Ovary (tissue), 9 donors: ENCODE data around the gene KRTAP10-12. TPM values are rescaled to one million over a fixed set of nuclear protein-coding genes. Genes with fewer than 3 reads are reported as not detected.

Source experiments
- DNase-seq, 5 donors: peaks; one replicate each; pipeline ENCODE4 v3.0.0-alpha.2; 2019 to 2020
- H3K27ac ChIP-seq, 2 donors: fragments of 200-600 bp; one replicate each; pipeline versions ENCODE4 v1.5.1 to v1.8.0; 2019 to 2022
- H3K27me3 ChIP-seq: fragments of 200-600 bp; one replicate; pipeline ENCODE4 v1.8.0; 2022
- H3K36me3 ChIP-seq: fragments of 200-600 bp; sonication (generic); one replicate; pipeline ENCODE4 v1.5.1; 2019
- H3K4me1 ChIP-seq: one replicate; pipeline ENCODE4 v1.8.1; 2013; ENCODE audit warnings: mild to moderate bottlenecking, moderate library complexity; ENCODE audit not compliant: insufficient read depth
- H3K4me3 ChIP-seq: fragments of 200-600 bp; sonication (generic); one replicate; pipeline ENCODE4 v1.5.1; 2017
- H3K9me3 ChIP-seq, 2 donors: fragments of 200-600 bp in 1 of 2; sonication (generic) in 1 of 2; one replicate each; pipeline versions ENCODE4 v1.5.1 to v1.8.1; 2013 to 2019; ENCODE audit warnings: mild to moderate bottlenecking in 1 of 2, moderate library complexity in 1 of 2
- CTCF ChIP-seq, 3 donors: fragments of 450-650 bp in 2 of 3; fragments of 200-600 bp in 1 of 3; IDR thresholded peaks; one replicate each; pipeline versions ENCODE4 v1.5.1 to v1.8.0; 2016 to 2022; ENCODE audit warnings: antibody characterized with exemption in 3 of 3, mild to moderate bottlenecking in 1 of 3
- EP300 ChIP-seq: sonication (generic); formaldehyde crosslinking; IDR thresholded peaks from one replicate; pipeline ENCODE4 v1.6.1; 2017; ENCODE audit warnings: antibody characterized with exemption
- POLR2A ChIP-seq: fragments of 450-650 bp; IDR thresholded peaks from one replicate; pipeline ENCODE4 v1.6.1; 2017; ENCODE audit warnings: antibody characterized with exemption, mild to moderate bottlenecking, moderate library complexity
- WGBS, 3 donors: extraction: QIAGEN DNeasy Blood & Tissue Kit in 1 of 3; methylation state at CpG; one replicate each; pipeline versions ENCODE4 v1.1.5 to v1.1.7; 2013 to 2017; 5-methylcytosine and 5-hydroxymethylcytosine counted together
- intact Hi-C, 4 donors: fragments of 100-400 bp; cut with DNase I; formaldehyde crosslinking; loops; one replicate each; pipeline versions ENCODE4 v1.11.0 to v1.15.1; 2022 to 2023
- polyA plus RNA-seq, 2 donors: library from polyadenylated mRNA; stranded (reverse); fragments of 200-250 nt in 1 of 2; fragments of 350-450 nt in 1 of 2; fragmentation: Illumina TruSeq in 1 of 2; extraction: RNeasy Lipid Tissue Mini Kit (QIAGEN cat#74804) in 1 of 2; gene quantifications; one replicate each; pipeline ENCODE4 v1.2.3, GENCODE V29; 2013 to 2014
- total RNA-seq, 7 donors: library from RNA; depleted of rRNA in 2 of 7; stranded (reverse); fragments of >200 nt in 2 of 7; fragmentation: NEBNext Ultra II Directional in 3 of 7; extraction: Animal tissue kit (Norgen Biotek cat#: 25700) in 3 of 7; gene quantifications; one replicate each; pipeline versions ENCODE4 v1.1.0 to v1.2.4, GENCODE V29; 2016 to 2023
- donor health status: DM: no; HTN: no; CAD: no; lungs with moderate emphysema.
- donor health status: DM: no; HTN: no; CAD: no.
- donor health status: Bipolar disorder and iron deficiency.
- donor health status: DM: yes; HTN: yes; CAD: no.
- donor health status: DM: no; HTN: no; CAD: no.
- donor health status: DM: yes; HTN: yes; CAD: no.

Gene KRTAP10-12
- total and polyA plus RNA-seq, 9 donors = not detected

DNA sequence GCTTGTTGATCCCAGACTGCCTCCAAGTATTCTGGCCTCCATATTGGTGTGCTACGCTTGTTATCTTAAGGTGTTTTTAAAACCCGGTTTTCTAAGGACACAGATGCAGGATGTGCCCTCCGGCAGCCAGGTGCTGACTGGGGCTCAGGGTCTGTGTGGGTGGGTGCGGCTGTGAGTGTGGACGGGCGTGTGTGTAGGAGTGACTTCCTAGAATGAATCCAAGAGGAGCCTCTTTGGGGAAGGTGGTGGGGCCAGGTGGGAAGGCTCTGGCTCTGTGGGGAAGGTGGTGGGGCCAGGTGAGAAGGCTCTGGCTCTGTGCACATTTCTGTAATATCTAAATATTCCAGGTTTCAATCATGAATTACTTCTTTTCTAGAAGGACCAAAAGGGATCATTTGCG is 27.2 kb downstream of the KRTAP10-12 start:
- Histone ChIP-seq H3K27ac (no peak overlapping the region), H3K4me3 (no peak overlapping the region), H3K4me1 (no peaks in the 10 kb centered on the region), H3K36me3 (no peaks in the 10 kb centered on the region), H3K27me3 (no peaks in the 10 kb centered on the region), H3K9me3 (no peaks in the 10 kb centered on the region)
- TF ChIP-seq POLR2A (no peak), EP300 (no peak), CTCF (IDR thresholded peaks at IDR 0.05) (no peak)
- WGBS, 3 donors = 59 to 74% (median 74%) methylated on average over 7 of the region's 7 CpGs
- intact Hi-C loops = loop anchor here in 1 of 4 donors (10.0 kb wide), 1 partner anchor 199 kb away; no protein-coding TSS in a partner anchor
- no peak for DNase-seq

DNA sequence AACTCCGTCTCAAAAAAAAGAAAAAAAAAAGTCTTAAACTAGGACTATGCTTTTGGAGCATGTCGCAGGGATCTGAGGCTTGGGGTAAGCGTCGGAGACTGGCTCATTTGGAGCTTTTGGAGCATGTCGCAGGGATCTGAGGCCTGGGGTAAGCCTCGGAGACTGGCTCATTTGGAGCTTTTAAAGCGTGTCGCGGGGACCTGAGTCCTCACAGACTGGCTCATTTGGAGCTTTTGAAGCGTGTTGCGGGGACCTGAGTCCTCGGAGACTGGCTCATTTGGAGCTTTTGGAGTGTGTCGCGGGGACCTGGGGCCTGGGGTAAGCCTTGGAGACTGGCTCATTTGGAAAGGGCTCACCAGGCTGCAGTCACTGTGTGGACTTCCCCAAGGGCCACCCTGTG is 28.0 kb downstream of the KRTAP10-12 start:
- Histone ChIP-seq H3K27ac (no peak overlapping the region), H3K4me1 (no peaks in the 10 kb centered on the region), H3K27me3 (no peaks in the 10 kb centered on the region), H3K36me3 (no peaks in the 10 kb centered on the region), H3K4me3 (no peak overlapping the region), H3K9me3 (no peaks in the 10 kb centered on the region)
- no peak for DNase-seq
- intact Hi-C loops = loop anchor here in 1 of 4 donors (10.0 kb wide), 1 partner anchor 200 kb away; no protein-coding TSS in a partner anchor
- TF ChIP-seq CTCF (IDR thresholded peaks at IDR 0.05) (no peak), POLR2A (no peak), EP300 (no peak)
- 87 to 91% (median 87%) methylated on average over 14 of the region's 14 CpGs for WGBS, 3 donors

DNA sequence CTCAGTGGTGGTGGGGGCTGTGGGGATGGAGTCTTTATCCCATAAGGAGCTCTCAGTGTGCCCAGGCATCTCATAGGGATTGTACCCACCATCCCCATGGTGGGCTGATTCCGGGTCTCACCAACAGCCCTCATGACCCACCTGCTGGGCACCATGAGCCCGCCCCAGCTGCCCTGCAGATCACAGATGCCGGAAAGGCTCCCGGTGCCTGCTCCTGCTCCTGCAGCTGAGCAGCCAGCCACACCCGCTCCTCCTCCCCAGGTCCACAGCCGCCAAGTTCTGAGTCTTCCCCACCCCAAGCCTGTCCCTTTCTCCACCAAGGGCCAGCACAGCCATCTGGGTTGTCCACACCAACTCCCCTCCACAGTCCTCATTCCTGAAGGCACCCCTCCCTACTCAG is 29.9 kb downstream of the KRTAP10-12 start:
- no peaks in the 10 kb centered on the region for H3K4me1 ChIP-seq
- no peaks in the 10 kb centered on the region for H3K27me3 ChIP-seq
- WGBS, 3 donors = 71 to 85% (median 79%) methylated on average over 6 of the region's 6 CpGs
- intact Hi-C loops = loop anchor here in 1 of 4 donors (10.0 kb wide), 1 partner anchor 202 kb away; no protein-coding TSS in a partner anchor
- no peaks in the 10 kb centered on the region for H3K9me3 ChIP-seq
- DNase-seq = no peak
- H3K27ac ChIP-seq = no peak overlapping the region
- TF ChIP-seq EP300 = no peak
- no peak for TF ChIP-seq POLR2A
- no peak for TF ChIP-seq CTCF (IDR thresholded peaks at IDR 0.05)
- no peak overlapping the region for H3K4me3 ChIP-seq
- H3K36me3 ChIP-seq = no peaks in the 10 kb centered on the region

GRCh38 chr21:44727321-44727720 is 30.3 kb downstream of the KRTAP10-12 start:
- no peak for DNase-seq
- H3K27me3 ChIP-seq = no peaks in the 10 kb centered on the region
- WGBS, 3 donors = 91 to 93% (median 92%) methylated on average over 8 of the region's 8 CpGs
- no peak overlapping the region for H3K4me3 ChIP-seq
- TF ChIP-seq EP300 = no peak
- no peak for TF ChIP-seq CTCF (IDR thresholded peaks at IDR 0.05)
- TF ChIP-seq POLR2A = no peak
- intact Hi-C loops = loop anchor here in 1 of 4 donors (10.0 kb wide), 1 partner anchor 203 kb away; no protein-coding TSS in a partner anchor
- no peaks in the 10 kb centered on the region for H3K36me3 ChIP-seq
- H3K27ac ChIP-seq = no peak overlapping the region
- no peaks in the 10 kb centered on the region for H3K9me3 ChIP-seq
- no peaks in the 10 kb centered on the region for H3K4me1 ChIP-seq
